GM12892 (cell line): ENCODE results near the gene RABEP2.
"Not testable (repeated sequence)": the region's sequence is repeated elsewhere in the genome, so short reads cannot be mapped to it uniquely, and the experiment has no call there.

ENCODE experiments used
- DNase-seq: peaks from one replicate; pipeline ENCODE4 v3.0.0; 2011; ENCODE audit not compliant: insufficient read length
- FAIRE-seq: peaks from 2 replicates; lab custom pipeline; 2011; peaks lifted over from hg19 to GRCh38; lab: Jason Lieb, UNC
- POLR2A ChIP-seq: IDR thresholded peaks from 2 replicates; pipeline ENCODE4 v1.6.1; 2011; ENCODE audit warnings: low read depth, low read length, control low read depth
- POLR2AphosphoS5 ChIP-seq: IDR thresholded peaks from 2 replicates; pipeline ENCODE4 v1.6.1; 2011; ENCODE audit warnings: low read depth, low read length, control low read depth
- TAF1 ChIP-seq: IDR thresholded peaks from 2 replicates; pipeline ENCODE4 v1.6.1; 2011; ENCODE audit warnings: low read depth, mild to moderate bottlenecking, control low read depth, low read length, borderline replicate concordance

Gene RABEP2

DNA sequence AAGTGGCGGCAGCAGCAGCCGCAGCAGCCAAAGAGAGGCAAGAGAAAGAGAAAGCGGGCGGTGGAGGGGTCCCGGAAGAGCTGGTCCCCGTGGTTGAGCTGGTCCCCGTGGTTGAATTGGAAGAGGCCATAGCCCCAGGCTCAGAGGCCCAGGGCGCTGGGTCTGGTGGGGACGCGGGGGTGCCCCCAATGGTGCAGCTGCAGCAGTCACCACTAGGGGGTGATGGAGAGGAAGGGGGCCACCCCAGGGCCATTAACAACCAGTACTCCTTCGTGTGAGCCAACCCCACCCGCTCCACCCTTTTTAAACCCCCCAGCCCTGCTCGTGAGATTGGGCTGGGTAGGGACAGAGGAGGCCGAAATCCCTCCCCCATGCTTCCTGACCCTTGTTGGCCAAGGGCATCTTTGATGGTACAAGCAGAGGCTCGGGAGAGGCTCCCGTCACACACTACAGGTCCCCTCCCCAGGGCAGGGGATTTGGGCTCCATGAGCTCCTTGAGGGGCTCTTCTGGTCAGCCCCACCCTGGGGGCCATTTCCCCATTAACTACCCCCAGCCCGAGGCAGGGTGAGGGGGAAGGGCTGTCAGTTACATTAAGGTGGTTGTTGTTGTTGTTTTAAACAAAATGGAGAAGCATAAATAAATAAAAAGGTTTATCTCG lies 51.4 kb downstream of the RABEP2 start:
- no peak for TF ChIP-seq POLR2A
- TF ChIP-seq TAF1 = no peak
- TF ChIP-seq POLR2AphosphoS5 = no peak
- peak; percentile 80 for FAIRE-seq
- peak; percentile 81 for DNase-seq

DNA sequence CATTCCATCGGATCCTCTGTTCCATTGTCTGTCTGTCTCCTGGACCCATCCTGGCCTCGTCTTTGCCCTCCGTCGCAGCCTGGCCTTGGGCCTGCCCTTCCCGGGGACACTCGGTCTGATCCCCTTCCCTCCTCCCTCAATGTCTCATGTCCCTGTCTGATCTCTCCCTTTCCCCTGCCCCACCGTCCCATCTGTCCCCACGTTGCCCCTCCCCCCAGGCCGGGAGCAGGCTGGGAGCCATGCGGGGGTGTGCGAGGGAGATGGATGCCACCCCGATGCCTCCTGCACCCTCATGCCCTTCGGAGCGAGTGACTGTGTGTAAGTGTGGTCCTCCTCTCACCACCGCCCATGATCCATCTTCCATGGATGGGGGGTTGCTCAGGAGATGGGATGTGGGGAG lies 52.1 kb downstream of the RABEP2 start:
- no peak for TF ChIP-seq TAF1
- no peak for TF ChIP-seq POLR2A
- TF ChIP-seq POLR2AphosphoS5 = no peak
- FAIRE-seq (no peak), DNase-seq (no peak)

DNA sequence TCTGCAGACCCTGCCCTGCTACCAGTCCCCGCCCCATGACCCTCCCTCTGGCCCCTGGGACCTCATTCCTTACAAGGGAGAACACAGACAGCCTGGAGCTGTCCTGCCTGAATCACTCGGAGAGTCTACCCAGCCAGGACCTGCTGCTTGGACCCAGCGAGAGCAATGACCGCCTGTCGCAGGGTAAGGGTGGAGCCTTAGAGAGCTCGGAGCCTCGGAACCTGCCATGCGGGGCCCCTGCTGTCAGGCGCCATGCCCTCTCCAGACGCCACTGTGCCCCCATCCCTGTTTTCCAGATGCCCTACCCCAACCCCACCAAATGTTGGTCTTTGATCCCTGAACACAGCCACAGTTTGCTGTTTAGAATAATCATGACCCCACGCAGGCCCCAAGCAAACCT lies 55.8 kb downstream of the RABEP2 start:
- no peak for DNase-seq
- FAIRE-seq = no peak
- no peak for TF ChIP-seq POLR2AphosphoS5

DNA sequence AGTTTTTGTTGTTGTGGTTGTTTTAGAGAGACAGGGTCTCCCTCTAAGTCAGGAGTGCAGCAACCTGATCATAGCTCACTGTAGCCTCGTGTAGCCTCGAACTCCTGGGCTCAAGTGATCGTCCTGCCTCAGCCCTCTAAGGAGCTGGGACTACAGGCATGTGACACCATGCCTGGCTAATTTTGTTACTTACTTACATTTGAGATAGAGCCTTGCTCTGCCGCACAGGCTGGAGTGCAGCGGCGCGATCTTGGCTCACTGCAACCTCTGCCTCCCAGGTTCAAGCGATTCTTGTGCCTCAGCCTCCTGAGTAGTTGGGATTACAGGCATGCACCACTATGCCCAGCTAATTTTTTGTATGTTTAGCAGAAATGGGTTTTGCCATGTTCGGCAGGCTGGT lies 57.4 kb downstream of the RABEP2 start:
- not testable (repeated sequence) for DNase-seq, FAIRE-seq

DNA sequence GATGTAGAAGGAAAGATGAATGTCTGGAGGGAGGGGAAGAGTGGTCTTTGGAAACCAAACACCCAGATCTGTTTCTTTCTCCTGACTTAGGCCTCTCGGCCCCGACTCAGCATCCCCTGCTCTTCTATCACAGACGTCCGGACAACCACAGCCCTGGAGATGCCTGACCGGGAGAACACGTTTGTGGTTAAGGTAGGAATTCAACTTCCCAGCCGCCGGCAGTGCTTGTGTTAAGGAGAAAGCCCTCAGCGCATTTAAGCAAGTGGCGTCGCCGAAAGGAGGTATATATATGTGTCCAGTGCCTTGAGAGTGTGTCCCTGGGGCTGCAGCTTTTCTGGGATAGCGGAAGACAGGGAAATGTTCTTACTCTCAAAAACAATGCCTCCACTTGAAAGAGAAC lies 57.8 kb downstream of the RABEP2 start:
- DNase-seq = no peak
- no peak for FAIRE-seq
- TF ChIP-seq POLR2AphosphoS5 (no peak), TAF1 (no peak), POLR2A (no peak)

DNA sequence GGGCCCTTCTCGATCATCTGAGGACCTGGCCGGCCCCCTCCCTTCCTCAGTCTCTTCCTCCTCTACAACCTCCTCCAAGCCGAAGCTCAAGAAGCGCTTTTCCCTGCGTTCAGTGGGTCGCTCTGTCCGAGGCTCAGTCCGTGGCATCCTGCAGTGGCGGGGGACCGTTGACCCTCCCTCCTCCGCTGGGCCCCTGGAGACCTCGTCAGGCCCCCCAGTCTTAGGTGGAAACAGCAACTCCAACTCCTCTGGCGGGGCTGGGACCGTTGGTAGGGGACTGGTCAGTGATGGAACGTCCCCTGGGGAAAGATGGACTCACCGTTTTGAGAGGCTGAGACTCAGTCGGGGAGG lies 58.6 kb downstream of the RABEP2 start:
- TF ChIP-seq TAF1 (no peak), POLR2AphosphoS5 (no peak), POLR2A (no peak)
- DNase-seq (no peak), FAIRE-seq (no peak)

DNA sequence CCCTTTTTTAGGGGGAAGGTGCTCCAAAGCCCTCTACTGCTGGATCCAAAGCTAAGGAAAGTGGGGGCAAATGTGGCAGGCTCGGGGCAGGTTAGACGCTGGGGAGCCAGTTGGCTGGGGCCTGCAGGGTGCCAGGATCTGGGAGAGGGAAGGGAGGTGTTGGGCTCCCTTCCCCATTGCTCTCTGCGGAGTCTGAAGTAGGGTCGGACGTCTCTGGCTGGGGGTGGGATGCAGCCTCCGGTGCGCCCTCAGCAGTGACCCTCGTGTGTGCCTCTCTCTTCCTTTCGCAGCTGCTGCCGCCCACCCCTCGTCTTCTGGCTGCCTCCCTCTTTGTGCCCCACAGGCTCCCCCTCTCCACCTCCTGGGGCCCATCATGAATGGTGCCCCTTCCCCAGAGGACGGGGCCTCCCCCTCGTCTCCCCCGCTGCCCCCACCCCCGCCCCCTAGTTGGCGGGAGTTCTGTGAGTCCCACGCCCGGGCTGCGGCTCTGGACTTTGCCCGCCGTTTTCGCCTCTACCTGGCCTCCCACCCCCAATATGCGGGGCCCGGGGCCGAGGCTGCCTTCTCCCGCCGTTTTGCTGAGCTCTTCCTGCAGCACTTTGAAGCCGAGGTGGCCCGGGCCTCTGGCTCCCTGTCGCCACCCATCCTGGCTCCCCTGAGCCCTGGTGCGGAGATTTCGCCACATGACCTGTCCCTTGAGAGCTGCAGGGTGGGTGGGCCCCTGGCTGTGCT lies 59.1 kb downstream of the RABEP2 start:
- DNase-seq = no peak
- TF ChIP-seq POLR2AphosphoS5 (no peak), TAF1 (no peak), POLR2A (no peak)
- FAIRE-seq = no peak

DNA sequence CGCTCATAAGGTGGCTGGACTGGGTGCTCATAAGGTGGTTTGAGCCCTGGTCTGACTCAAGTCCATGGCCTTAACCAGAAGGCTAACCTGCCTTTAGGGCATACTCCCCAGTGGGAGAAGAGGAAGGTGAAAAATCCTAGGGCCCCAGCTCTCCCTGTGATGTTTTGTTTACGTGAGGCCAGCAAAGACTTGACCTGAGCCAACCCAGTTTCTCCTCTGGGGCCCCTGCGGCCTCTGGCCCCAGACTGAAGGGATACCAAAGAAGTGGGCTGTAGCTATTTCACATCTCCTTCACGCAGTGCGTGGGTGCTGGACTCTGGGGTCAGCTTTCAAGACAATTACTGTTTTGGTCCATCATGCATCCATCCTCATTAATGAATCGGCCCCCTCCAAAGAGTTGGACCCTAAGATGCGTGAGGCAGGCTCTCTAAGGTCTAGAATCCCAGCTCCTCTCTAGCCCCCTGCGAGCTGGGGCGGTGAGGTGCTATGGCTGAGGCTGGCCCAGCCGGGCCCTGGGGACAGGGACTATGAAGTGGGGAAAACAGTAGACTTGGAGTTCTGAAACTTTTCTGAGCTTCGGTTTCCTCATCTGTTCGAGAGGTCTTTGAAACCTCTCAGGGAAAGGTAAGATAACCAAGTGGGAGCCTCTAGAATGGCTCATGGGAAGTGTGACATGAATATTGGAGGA lies 59.9 kb downstream of the RABEP2 start:
- FAIRE-seq (no peak), DNase-seq (no peak)
- no peak for TF ChIP-seq TAF1
- TF ChIP-seq POLR2AphosphoS5 = no peak
- TF ChIP-seq POLR2A = no peak

DNA sequence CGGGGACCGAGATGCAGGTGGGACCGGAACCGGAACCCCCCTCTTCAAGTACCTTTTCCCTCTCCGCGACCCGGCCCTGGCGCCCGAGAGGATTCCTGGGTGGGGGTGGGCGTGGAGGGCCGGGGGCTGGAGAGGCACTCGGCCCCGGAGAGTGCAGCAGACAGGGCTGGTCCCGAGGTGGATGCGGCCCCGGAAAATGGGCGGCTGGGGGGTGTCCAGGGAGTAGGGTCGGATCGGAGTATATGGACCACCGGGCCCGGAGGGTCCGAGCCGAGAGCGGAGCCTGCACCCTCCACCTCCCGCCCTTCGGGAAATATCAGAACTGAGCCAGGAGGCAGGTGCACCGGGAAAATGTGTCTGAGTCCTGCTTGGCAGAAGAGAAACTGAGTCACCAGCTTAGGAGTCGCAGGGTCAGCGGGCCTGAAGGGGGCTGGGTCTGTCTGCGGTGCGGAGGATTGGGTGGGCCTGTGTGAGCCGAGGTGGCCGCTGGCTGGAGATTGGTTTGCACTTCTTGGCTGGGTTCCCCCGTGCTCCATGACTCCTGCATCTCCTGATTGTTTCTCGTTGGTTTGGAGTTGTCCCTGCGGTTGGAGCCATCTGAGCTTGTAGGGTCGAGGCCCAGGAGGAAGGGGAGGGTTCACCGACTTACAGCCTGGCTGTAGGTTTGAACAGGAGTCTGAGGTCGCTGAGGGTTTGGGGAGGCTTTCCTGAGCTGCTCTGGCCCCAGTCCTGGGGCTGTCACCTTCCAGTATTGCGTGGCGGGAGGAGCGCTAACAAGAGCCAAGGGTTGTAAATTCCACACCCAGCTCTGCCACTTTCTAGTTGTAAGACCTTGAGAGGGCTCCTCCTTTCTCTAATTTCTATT lies 60.9 kb downstream of the RABEP2 start:
- FAIRE-seq (peak; percentile 42), DNase-seq (no peak)
- TF ChIP-seq POLR2AphosphoS5 (no peak), TAF1 (no peak), POLR2A (no peak)

DNA sequence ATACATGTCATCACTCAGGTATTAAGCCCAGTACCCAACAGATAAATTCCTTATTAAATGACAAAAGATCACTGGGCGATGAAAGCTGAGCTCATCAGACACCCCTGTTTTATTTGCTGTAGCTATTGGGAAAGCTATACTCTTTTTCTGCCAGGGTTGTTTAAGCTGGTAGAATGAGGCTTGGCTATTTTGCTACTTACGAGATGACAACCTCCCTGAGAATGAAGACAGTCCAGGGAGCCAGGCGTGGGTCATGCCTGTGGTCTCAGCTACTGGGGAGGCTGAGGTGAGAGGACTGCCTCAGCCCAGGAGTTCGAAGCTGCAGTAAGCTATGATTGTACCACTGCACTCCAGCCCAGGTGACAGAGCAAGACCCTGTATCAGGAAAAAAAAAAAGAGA lies 65.7 kb downstream of the RABEP2 start:
- FAIRE-seq (no peak), DNase-seq (no peak)
- TF ChIP-seq POLR2AphosphoS5 = no peak
- no peak for TF ChIP-seq TAF1

DNA sequence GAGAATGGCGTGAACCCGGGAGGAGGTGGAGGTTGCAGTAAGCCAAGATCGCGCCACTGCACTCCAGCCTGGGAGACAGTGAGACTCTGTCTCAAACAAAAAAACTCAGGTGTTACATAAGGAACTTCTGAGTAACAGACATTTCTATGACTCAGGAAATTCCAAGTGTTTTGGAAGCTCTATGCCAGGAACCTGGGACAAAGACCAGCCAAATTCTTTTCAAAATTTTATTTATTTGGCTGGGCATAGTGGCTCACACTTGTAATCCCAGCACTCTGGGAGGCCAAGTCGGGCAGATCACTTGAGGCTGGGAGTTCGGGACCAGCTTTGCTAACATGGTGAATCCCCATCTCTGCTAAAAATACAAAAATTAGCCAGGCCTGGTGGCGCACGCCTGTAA lies 66.6 kb downstream of the RABEP2 start:
- no peak for FAIRE-seq
- no peak for DNase-seq
- no peak for TF ChIP-seq TAF1
